Keratinocyte (primary cell): ENCODE measurements around the gene AGPAT3.

ENCODE experiments used
- CTCF ChIP-seq, 3 experiments: IDR thresholded peaks in 1 of 3; conservative IDR thresholded peaks in 1 of 3; optimal IDR thresholded peaks in 1 of 3; 2 replicates in 2 of 3; 3 replicates in 1 of 3; pipeline versions ENCODE3 to v1.5.1; 2011; ENCODE audit warnings: low read length in 3 of 3, mild to moderate bottlenecking in 3 of 3, moderate library complexity in 2 of 3, control low read depth in 1 of 3, inconsistent platforms in 1 of 3; ENCODE audit not compliant: insufficient read depth in 2 of 3; ENCODE audit errors: extremely low read depth in 1 of 3
- EZH2 ChIP-seq: IDR thresholded peaks from one replicate; pipeline ENCODE4 v1.6.1; 2012; ENCODE audit warnings: inconsistent platforms, mild to moderate bottlenecking, low read length, moderate library complexity

DNA sequence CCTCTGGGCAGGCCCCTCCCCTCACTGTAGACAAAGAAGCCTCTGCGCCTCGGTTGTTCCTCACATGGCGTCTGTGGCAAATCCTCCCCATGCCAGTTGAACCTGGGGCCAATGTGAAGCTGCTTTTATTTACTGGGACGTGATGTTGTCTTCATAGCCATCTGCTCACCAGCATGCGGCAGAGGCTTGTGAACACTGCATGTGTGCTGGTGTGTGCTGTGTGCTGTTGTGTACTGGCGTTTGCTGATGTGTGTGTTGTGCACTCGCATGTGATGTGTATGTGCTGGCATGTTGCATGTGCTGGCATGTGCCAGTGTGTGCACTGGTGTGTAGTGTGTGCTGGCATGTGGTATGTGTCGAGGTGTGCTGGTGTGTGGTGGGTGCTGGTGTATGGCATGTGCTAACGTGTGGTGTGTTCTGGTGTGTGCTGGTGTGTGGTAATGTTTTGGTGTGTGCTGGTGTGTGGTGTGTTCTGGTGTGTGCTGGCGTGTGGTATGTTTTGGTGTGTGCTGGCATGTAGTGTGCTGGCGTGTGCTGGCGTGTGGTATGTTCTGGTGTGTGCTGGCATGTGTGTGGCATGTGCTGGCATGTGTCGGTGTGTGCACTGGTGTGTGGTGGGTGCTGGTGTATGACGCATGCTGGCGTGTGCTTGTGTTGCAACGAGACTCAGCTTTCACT lies 109.9 kb downstream of the AGPAT3 start:
- TF ChIP-seq CTCF (optimal IDR thresholded peaks at IDR 0.05 in 1 of 3, IDR thresholded peaks at IDR 0.05 in 1 of 3, conservative IDR thresholded peaks at IDR 0.05 in 1 of 3; ENCODE audit: extremely low read depth in 1 of 3, insufficient read depth in 2 of 3, low read length in 3 of 3) (no peak), EZH2 (no peak)
